Measurements from ENCODE around the gene CYRIA. TPM values are rescaled to one million over a fixed set of nuclear protein-coding genes. Genes with fewer than 3 reads are reported as not detected.
A peak's percentile ranks its signal among the peaks of the same experiment; 100 is the strongest.

CYRIA gene
- total RNA-seq, 1 donor from 2014 or later, result 1.0 TPM

DNA sequence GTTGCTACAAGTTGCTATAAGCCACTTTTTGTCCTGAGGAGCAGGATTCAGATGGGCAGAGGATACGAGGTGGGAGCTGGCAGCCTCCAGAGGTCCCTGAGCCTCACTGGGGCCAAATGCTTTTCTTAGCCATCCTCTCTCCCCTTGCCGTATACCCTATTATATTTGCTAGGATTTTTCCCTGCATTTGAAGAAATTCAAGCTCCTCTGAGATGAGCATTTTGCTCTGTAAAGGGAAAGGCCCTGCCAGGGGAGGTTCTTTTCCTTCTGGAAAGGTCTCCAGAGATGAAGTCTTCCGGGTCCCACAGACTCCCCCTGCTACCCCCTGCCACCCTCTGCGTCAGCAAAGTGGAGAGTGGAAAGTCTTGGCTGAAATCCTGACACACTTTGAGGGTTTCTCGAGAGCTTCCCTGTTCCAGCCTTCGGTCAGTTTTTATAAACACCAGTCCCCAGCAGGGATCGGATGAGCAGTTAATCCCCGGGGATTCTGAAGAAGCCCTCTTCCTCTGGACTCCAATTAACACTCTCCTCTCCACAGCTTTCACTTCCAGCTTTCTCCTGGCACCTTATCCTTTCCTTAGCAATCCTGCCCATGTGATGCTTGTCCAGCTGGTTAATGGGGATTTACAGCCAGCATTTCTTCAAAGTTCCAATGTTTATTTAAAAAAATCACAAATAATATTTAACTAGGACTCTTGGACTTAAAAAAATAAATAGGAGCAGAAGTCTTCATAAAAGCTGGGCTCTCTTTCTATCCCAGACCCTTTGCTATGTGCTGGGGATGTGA, 13.1 kb downstream of the CYRIA start:
- H3K36me3 Mint-ChIP-seq, result no peaks in the 10 kb centered on the region
- DNase-seq (ENCODE audit: low spot score), result no peak
- H3K4me3 Mint-ChIP-seq, result no peak overlapping the region
- Histone ChIP-seq H3K9ac (no peak overlapping the region), H3K4me1 (peaks cover 18% of the 10 kb centered on the region), H3K4me2 (peak overlapping the region; percentile 27), H2AFZ (replicated peaks) (peak overlapping the region; percentile 52), H3K4me3 (no peak overlapping the region), H3K79me2 (ENCODE audit: low read depth) (no peaks in the 10 kb centered on the region), H3K27ac (no peak overlapping the region), H4K20me1 (ENCODE audit: low read depth) (no peaks in the 10 kb centered on the region), H3F3A (ENCODE audit: low read depth) (no peaks in the 10 kb centered on the region), H3K36me3 (no peaks in the 10 kb centered on the region), H3K27me3 (no peaks in the 10 kb centered on the region), H3K9me3 (ENCODE audit: low read depth) (no peaks in the 10 kb centered on the region)
- no peaks in the 10 kb centered on the region for H3K27me3 Mint-ChIP-seq (ENCODE audit: insufficient read depth, low read depth)
- peaks cover 40% of the 10 kb centered on the region for H3K4me1 Mint-ChIP-seq
- H3K9me3 Mint-ChIP-seq, result no peaks in the 10 kb centered on the region
- H3K27ac Mint-ChIP-seq, result no peak overlapping the region
- no peak for TF ChIP-seq EZH2phosphoT487 (IDR thresholded peaks at IDR 0.05)
- TF ChIP-seq, protein P1, sequence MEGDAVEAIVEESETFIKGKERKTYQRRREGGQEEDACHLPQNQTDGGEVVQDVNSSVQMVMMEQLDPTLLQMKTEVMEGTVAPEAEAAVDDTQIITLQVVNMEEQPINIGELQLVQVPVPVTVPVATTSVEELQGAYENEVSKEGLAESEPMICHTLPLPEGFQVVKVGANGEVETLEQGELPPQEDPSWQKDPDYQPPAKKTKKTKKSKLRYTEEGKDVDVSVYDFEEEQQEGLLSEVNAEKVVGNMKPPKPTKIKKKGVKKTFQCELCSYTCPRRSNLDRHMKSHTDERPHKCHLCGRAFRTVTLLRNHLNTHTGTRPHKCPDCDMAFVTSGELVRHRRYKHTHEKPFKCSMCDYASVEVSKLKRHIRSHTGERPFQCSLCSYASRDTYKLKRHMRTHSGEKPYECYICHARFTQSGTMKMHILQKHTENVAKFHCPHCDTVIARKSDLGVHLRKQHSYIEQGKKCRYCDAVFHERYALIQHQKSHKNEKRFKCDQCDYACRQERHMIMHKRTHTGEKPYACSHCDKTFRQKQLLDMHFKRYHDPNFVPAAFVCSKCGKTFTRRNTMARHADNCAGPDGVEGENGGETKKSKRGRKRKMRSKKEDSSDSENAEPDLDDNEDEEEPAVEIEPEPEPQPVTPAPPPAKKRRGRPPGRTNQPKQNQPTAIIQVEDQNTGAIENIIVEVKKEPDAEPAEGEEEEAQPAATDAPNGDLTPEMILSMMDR (IDR thresholded peaks at IDR 0.05), result no peak
- TF ChIP-seq EZH2 (IDR thresholded peaks at IDR 0.05), result no peak

- H3K4me1 Mint-ChIP-seq, result peaks cover 25% of the 10 kb centered on the region
These were observed 15.1 kb downstream of the CYRIA start for GRCh38 chr2:16650287-16651249.

More at GRCh38 chr2:16650287-16651249, 15.1 kb downstream of the CYRIA start:
- Mint-ChIP-seq H3K4me3 (no peak overlapping the region), H3K9me3 (no peaks in the 10 kb centered on the region), H3K27ac (no peak overlapping the region), H3K36me3 (no peaks in the 10 kb centered on the region), H3K27me3 (ENCODE audit: insufficient read depth, low read depth) (peaks cover 2% of the 10 kb centered on the region)
- H3K27me3 ChIP-seq, result no peaks in the 10 kb centered on the region
- H3K36me3 ChIP-seq, result no peaks in the 10 kb centered on the region
- no peaks in the 10 kb centered on the region for H3K9me3 ChIP-seq (ENCODE audit: low read depth)
- no peak overlapping the region for H3K9ac ChIP-seq
- H3K79me2 ChIP-seq (ENCODE audit: low read depth), result no peaks in the 10 kb centered on the region
- no peaks in the 10 kb centered on the region for H4K20me1 ChIP-seq (ENCODE audit: low read depth)
- no peak overlapping the region for H3K4me2 ChIP-seq
- H3K4me1 ChIP-seq, result peaks cover 12% of the 10 kb centered on the region
- no peaks in the 10 kb centered on the region for H3F3A ChIP-seq (ENCODE audit: low read depth)
- no peak overlapping the region for H2AFZ ChIP-seq (replicated peaks)
- H3K4me3 ChIP-seq, result no peak overlapping the region
- no peak overlapping the region for H3K27ac ChIP-seq
- DNase-seq (ENCODE audit: low spot score), result no peak
- TF ChIP-seq EZH2 (IDR thresholded peaks at IDR 0.05), result no peak
- TF ChIP-seq, protein P1 (IDR thresholded peaks at IDR 0.05), result no peak
- TF ChIP-seq EZH2phosphoT487 (IDR thresholded peaks at IDR 0.05), result no peak

All from neural progenitor cell (in vitro differentiated cells).